Measurements from ENCODE around the gene ATG16L2. TPM values are rescaled to one million over a fixed set of nuclear protein-coding genes. Genes with fewer than 3 reads are reported as not detected.
A peak's percentile ranks its signal among the peaks of the same experiment; 100 is the strongest.

Gene ATG16L2
- polyA plus RNA-seq (2011; rRNA removed) (6.1 and 6.2 TPM in 2 replicates), polyA plus RNA-seq (2017; fragmentation: RNase III; extraction: RNeasy Plus Mini Kit Qiagen cat#74134 plus additional on column Dnase treatment) (6.3 to 7.6 TPM (median 6.4 TPM) in 3 replicates), polyA minus RNA-seq (2011; rRNA and poly(A)+ RNA removed) (6.5 and 6.8 TPM in 2 replicates)
- polyA plus RNA-seq (2012; cell fraction: cytosol; rRNA removed): 9.3 and 10.0 TPM in 2 replicates
- polyA plus RNA-seq (2012; cell fraction: nucleus; rRNA removed): 76.5 and 80.0 TPM in 2 replicates

- H3K4me1 ChIP-seq: peaks cover 22% of the 10 kb centered on the region
- CTCF ChIA-PET: interaction anchor here (0.6 to 6.6 kb wide), 13 partner anchors 8 to 521 kb away, joined by 3 to 31 read pairs (median 5); partner anchors contain the start of gene STARD10
- FAIRE-seq (no peak), DNase-seq (ENCODE audit: low read depth in 1 of 2, low spot score in 1 of 2) (peak; percentile 90 to 93), ATAC-seq (peak; percentile 72 to 85)
- H3K4me2 ChIP-seq: peak within 1 kb of the TSS; percentile 93
- TF ChIP-seq POLR2AphosphoS2 (conservative IDR thresholded peaks at IDR 0.05; ENCODE audit: low read length): no peak
- peak; percentile 12; the same call in 1 of the 3 replicates for TF ChIP-seq CTCF (IDR thresholded peaks at IDR 0.05)
- no peak for TF ChIP-seq BHLHE40 (IDR thresholded peaks at IDR 0.05; ENCODE audit: low read depth, low read length)
- no peak for TF ChIP-seq SREBF2 (IDR thresholded peaks at IDR 0.05)
- TF ChIP-seq SMC3 (IDR thresholded peaks at IDR 0.05): no peak; the same call in 2 of the 3 replicates
- no peak for TF ChIP-seq GATA3 (IDR thresholded peaks at IDR 0.05; ENCODE audit: borderline replicate concordance)
- no peak for TF ChIP-seq TFCP2L1 (CRISPR knock-in tag; IDR thresholded peaks at IDR 0.05)
- no peak for TF ChIP-seq CEBPB (IDR thresholded peaks at IDR 0.05)
- no peak for TF ChIP-seq PBX3 (IDR thresholded peaks at IDR 0.05)
- no peak for TF ChIP-seq ZC3H11A (IDR thresholded peaks at IDR 0.05)
- TF ChIP-seq EP300 (IDR thresholded peaks at IDR 0.05): peak in 1 of 2 experiments; percentile 25; a peak in 1 of 5 replicates
- no peak for TF ChIP-seq ZFP36 (IDR thresholded peaks at IDR 0.05; ENCODE audit: borderline replicate concordance, partially characterized antibody)
- TF ChIP-seq NR3C1 (IDR thresholded peaks at IDR 0.05): no peak
- no peak for TF ChIP-seq HOXB5 (CRISPR knock-in tag; IDR thresholded peaks at IDR 0.05)
- peak; percentile 38 for TF ChIP-seq CHD2 (IDR thresholded peaks at IDR 0.05; ENCODE audit: low read length, partially characterized antibody)
- TF ChIP-seq ATOH8 (CRISPR knock-in tag; IDR thresholded peaks at IDR 0.05; ENCODE audit: low read depth): no peak; the same call in 1 of the 2 replicates
- peak; percentile 60 to 85; a peak in 3 of 5 replicates for TF ChIP-seq JUN (IDR thresholded peaks at IDR 0.05)
- peak; percentile 93 for TF ChIP-seq POLR2A (IDR thresholded peaks at IDR 0.05; ENCODE audit: low read length)
- TF ChIP-seq MAZ (IDR thresholded peaks at IDR 0.05; ENCODE audit: borderline replicate concordance, low read depth, low read length): 0 out of 2 replicates have a peak, but pooled peaks have one; percentile 14
- peak in 1 of 2 experiments; percentile 33; a peak in 3 of 5 replicates for TF ChIP-seq RAD21 (conservative IDR thresholded peaks at IDR 0.05 in 1 of 2, IDR thresholded peaks at IDR 0.05 in 1 of 2)
- TF ChIP-seq MYC (IDR thresholded peaks at IDR 0.05; ENCODE audit: borderline replicate concordance, low read length): peak; percentile 53
- no peak for TF ChIP-seq EHF (CRISPR knock-in tag; IDR thresholded peaks at IDR 0.05)
- no peak for TF ChIP-seq JUNB (IDR thresholded peaks at IDR 0.05)
- no peak for TF ChIP-seq CBX2 (IDR thresholded peaks at IDR 0.05; ENCODE audit: borderline replicate concordance, low read depth)
- peak; percentile 93 for TF ChIP-seq PHF8 (IDR thresholded peaks at IDR 0.05; ENCODE audit: borderline replicate concordance, low read depth)
- H3K9me3 ChIP-seq: no peaks in the 10 kb centered on the region
- POLR2A ChIA-PET: no interaction called here
- peak within 1 kb of the TSS; percentile 78 to 95 for H3K27ac ChIP-seq
- peak within 1 kb of the TSS; percentile 58 for H3K4me3 ChIP-seq
- 2% methylated on average over 32 of the region's 75 CpGs for whole genome bisulfite sequencing (ENCODE audit: missing lambda C conversion rate)
Measured at GRCh38 chr11:72814286-72815109, at the start of gene ATG16L2. ATG16L2 (plus strand) TSS chr11:72814411; CDS start chr11:72814446, 35 bp downstream.

Data from A549 (cell line).